Endothelial cell of umbilical vein (primary cell): ENCODE data around the gene DNAJC7. TPM values are rescaled to one million over a fixed set of nuclear protein-coding genes. Genes with fewer than 3 reads are reported as not detected.

ENCODE experiments used
- BruUV-seq: library from RNA; stranded (reverse); fragments of 400-500 nt; replicated peaks from 2 replicates; lab custom pipeline; 2021; lab: Mats Ljungman, UMichigan
- CTCF ChIA-PET: fragments of 300-600, 350-600 bp; sonication (Branson Sonifier 250); formaldehyde crosslinking; loops from one replicate; lab custom pipeline; 2021; ENCODE audit warnings: antibody characterized with exemption, inconsistent platforms; lab: Charles Lee
- POLR2A ChIA-PET: fragments of 300-600, 350-600 bp; sonication (Branson Sonifier 250); formaldehyde crosslinking; loops from one replicate; lab custom pipeline; 2021; ENCODE audit warnings: antibody characterized with exemption, inconsistent platforms; lab: Charles Lee
- DNase-seq: peaks from one replicate; pipeline ENCODE4 v3.0.0-alpha.2; 2011; ENCODE audit warnings: low read depth, low spot score
- FAIRE-seq: peaks from 2 replicates; lab custom pipeline; 2011; peaks lifted over from hg19 to GRCh38; lab: Jason Lieb, UNC
- H2AFZ ChIP-seq: 2 replicates; pipeline ENCODE4 v1.6.0; 2012; ENCODE audit warnings: low read depth, low read length, control low read depth, inconsistent platforms
- H3K27ac ChIP-seq: 2 replicates; pipeline ENCODE4 v1.5.1; 2011; ENCODE audit warnings: low read depth, mild to moderate bottlenecking, control low read depth, low read length, moderate library complexity; ENCODE audit not compliant: insufficient read depth
- H3K27me3 ChIP-seq, 2 experiments: 2 replicates each; pipeline versions ENCODE4 v1.6.0 to v1.6.1; 2011; ENCODE audit warnings: low read length in 2 of 2, mixed read lengths in 1 of 2; ENCODE audit not compliant: control insufficient read depth in 2 of 2, insufficient read depth in 2 of 2
- H3K36me3 ChIP-seq, 2 experiments: 2 replicates in 1 of 2; 3 replicates in 1 of 2; pipeline ENCODE4 v1.5.1; 2011; ENCODE audit warnings: low read length in 2 of 2, mild to moderate bottlenecking in 1 of 2, moderate library complexity in 1 of 2; ENCODE audit not compliant: control insufficient read depth in 2 of 2, insufficient read depth in 2 of 2; ENCODE audit errors: extremely low read depth in 1 of 2
- H3K4me1 ChIP-seq: 3 replicates; pipeline ENCODE4 v1.5.1; 2011; ENCODE audit warnings: mild to moderate bottlenecking, low read length; ENCODE audit not compliant: control insufficient read depth, insufficient read depth; ENCODE audit errors: extremely low read depth
- H3K4me2 ChIP-seq: 2 replicates; pipeline ENCODE4 v1.6.1; 2011; ENCODE audit warnings: low read length, control low read depth, mixed read lengths; ENCODE audit not compliant: insufficient read depth
- H3K4me3 ChIP-seq, 3 experiments: fragments of 200-600 bp in 1 of 3; sonication (generic), shearing (Covaris generic) in 1 of 3; replicated peaks in 1 of 3; 2 replicates each; pipeline ENCODE4 v1.5.1; 2011 to 2016; ENCODE audit warnings: control low read depth in 3 of 3, low read length in 3 of 3, mild to moderate bottlenecking in 2 of 3, inconsistent platforms in 1 of 3, low read depth in 1 of 3, moderate library complexity in 1 of 3; ENCODE audit not compliant: insufficient read depth in 1 of 3
- H3K79me2 ChIP-seq: 2 replicates; pipeline ENCODE4 v1.6.0; 2012; ENCODE audit warnings: low read length, inconsistent platforms; ENCODE audit not compliant: control insufficient read depth, insufficient read depth
- H3K9ac ChIP-seq: replicated peaks from 2 replicates; pipeline ENCODE3; 2011; ENCODE audit warnings: low read length, control low read depth; ENCODE audit not compliant: insufficient read depth; ENCODE audit errors: extremely low read depth
- H3K9me1 ChIP-seq: replicated peaks from 3 replicates; pipeline ENCODE4 v1.6.0; 2011; ENCODE audit warnings: mild to moderate bottlenecking, low read length; ENCODE audit not compliant: control insufficient read depth, insufficient read depth; ENCODE audit errors: extremely low read depth
- H3K9me3 ChIP-seq: replicated peaks from 2 replicates; pipeline ENCODE4 v1.5.1; 2012; ENCODE audit warnings: low read length, inconsistent platforms; ENCODE audit not compliant: control insufficient read depth, insufficient read depth
- H4K20me1 ChIP-seq: replicated peaks from 2 replicates; pipeline ENCODE3; 2011; ENCODE audit warnings: mild to moderate bottlenecking, low read length; ENCODE audit not compliant: control insufficient read depth, insufficient read depth; ENCODE audit errors: extremely low read depth
- CTCF ChIP-seq, 2 donors: IDR thresholded peaks; 1 replicate in 1 of 2; 2 replicates in 1 of 2; pipeline ENCODE4 v1.5.1; 2011; ENCODE audit warnings: low read length in 2 of 2, mild to moderate bottlenecking in 2 of 2, moderate library complexity in 2 of 2, control low read depth in 1 of 2, inconsistent platforms in 1 of 2, low read depth in 1 of 2; ENCODE audit not compliant: insufficient read depth in 1 of 2; ENCODE audit errors: extremely low read depth in 1 of 2
- EZH2 ChIP-seq: IDR thresholded peaks from 2 replicates; pipeline ENCODE4 v1.6.1; 2012; ENCODE audit warnings: borderline replicate concordance, low read depth, mild to moderate bottlenecking, moderate library complexity, low read length, inconsistent platforms; ENCODE audit not compliant: severe bottlenecking
- FOS ChIP-seq: IDR thresholded peaks from 2 replicates; pipeline ENCODE4 v1.6.1; 2011; ENCODE audit warnings: mild to moderate bottlenecking, low read length, moderate library complexity, borderline replicate concordance; ENCODE audit not compliant: insufficient read depth
- GATA2 ChIP-seq: IDR thresholded peaks from 2 replicates; pipeline ENCODE4 v1.7.0; 2011; ENCODE audit warnings: low read depth, mild to moderate bottlenecking, moderate library complexity, mixed read lengths, low read length; ENCODE audit not compliant: insufficient read length, insufficient read depth
- JUN ChIP-seq: IDR thresholded peaks from 2 replicates; pipeline ENCODE4 v1.6.1; 2011; ENCODE audit warnings: borderline replicate concordance, low read depth; ENCODE audit not compliant: insufficient read length, insufficient read depth
- MYC ChIP-seq: IDR thresholded peaks from one replicate; pipeline ENCODE4 v1.6.1; 2011; ENCODE audit warnings: mild to moderate bottlenecking, low read depth, low read length
- POLR2A ChIP-seq: IDR thresholded peaks from 2 replicates; pipeline ENCODE4 v1.6.1; 2012; ENCODE audit warnings: low read depth, mild to moderate bottlenecking, control low read depth, low read length
- POLR2AphosphoS5 ChIP-seq: IDR thresholded peaks from 2 replicates; pipeline ENCODE4 v1.6.1; 2012; ENCODE audit warnings: low read depth, mild to moderate bottlenecking, control low read depth, low read length, moderate library complexity; ENCODE audit not compliant: insufficient read depth
- dilution Hi-C: fragments of 300-500 bp; cut with MboI; formaldehyde crosslinking; loops from one replicate; pipeline ENCODE4 v1.15.0; 2019; ENCODE audit warnings: low sequenced_read_pairs; ENCODE audit not compliant: extremely low pct_ligation_motif_present
- intact Hi-C: fragments of 100-400 bp; cut with micrococcal nuclease; formaldehyde crosslinking; loops from one replicate; pipeline ENCODE4 v1.10.0; 2022
- polyA plus RNA-seq, 4 experiments: library from polyadenylated mRNA; depleted of rRNA in 3 of 4; stranded (reverse) in 3 of 4; unstranded in 1 of 4; fragments of >200 nt; gene quantifications; 2 replicates each; pipeline versions ENCODE4 v1.2.1 to v1.2.3, GENCODE V29; 2011 to 2012; ENCODE audit warnings: missing spikeins in 1 of 4
- total RNA-seq: library from RNA; stranded (reverse); gene quantifications from 2 replicates; pipeline ENCODE4 v1.2.3, GENCODE V29; 2021
- TF ChIP-seq, protein P1 (sequence below): IDR thresholded peaks from 2 replicates; pipeline ENCODE4 v1.6.1; 2011; ENCODE audit not compliant: insufficient read depth, insufficient read length

The DNAJC7 gene
- total and polyA plus RNA-seq, 2 donors (not counting 3 experiments of a cell fraction or from before 2014, with no cell fraction given) = 19.8 to 111 TPM

DNA sequence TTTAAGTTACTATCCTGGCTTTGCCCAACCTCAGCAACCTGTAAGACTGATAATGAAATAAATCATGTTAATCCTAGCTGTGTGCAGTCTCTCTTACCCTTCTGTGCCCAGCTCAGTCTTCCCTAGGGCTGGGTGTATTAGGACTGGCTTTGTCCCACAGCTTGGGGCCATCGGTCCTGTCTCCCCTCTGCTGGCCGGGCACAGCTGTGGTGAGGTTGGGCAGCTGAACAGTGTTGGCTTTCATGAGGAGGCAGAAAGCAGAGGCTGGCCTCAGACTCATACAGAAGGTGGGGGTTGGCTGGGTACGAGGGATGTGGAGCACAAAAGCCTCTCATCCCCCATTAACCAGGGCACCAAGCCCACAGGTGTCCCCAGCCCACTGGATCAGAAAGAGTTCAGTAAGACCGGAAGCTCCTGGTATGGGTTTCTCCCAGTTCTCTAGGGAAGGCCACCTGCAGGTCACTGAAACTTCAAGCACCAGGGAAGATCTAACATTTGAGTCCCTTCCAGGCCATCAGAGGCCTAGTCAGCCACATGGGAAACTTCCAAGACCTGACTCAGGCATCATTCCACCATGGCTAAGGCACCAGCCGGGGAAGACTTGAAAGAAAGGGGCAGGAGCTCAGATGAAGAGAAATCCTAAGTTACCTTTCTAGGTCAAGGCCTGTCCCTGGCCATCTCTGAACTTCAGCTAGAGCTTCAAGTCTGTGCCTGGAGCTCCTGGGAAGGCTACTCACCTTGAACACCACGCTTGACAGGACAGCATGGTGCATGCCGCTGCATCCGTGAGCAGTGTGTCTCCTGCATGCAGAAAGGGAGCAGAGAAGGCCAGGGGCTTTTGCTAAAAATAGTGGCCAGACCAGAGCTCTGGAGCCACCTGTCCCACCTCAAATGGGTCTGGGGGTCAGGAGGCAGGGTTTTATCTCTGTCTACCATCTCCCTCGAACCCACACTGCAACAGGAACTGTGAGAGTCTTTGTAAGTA lies 41.8 kb downstream of the DNAJC7 start:
- peaks cover 2% of the 10 kb centered on the region for H3K79me2 ChIP-seq
- H3K27me3 ChIP-seq = no peaks in the 10 kb centered on the region
- H3K4me2 ChIP-seq = no peak overlapping the region
- no peak overlapping the region for H3K27ac ChIP-seq
- H2AFZ ChIP-seq = no peak overlapping the region
- no peak overlapping the region for H3K4me3 ChIP-seq
- FAIRE-seq = no peak
- no peaks in the 10 kb centered on the region for H3K4me1 ChIP-seq
- no peaks in the 10 kb centered on the region for H4K20me1 ChIP-seq
- BruUV-seq = no TSS peak
- TF ChIP-seq MYC (no peak), EZH2 (no peak), JUN (no peak), CTCF (IDR thresholded peaks at IDR 0.05; ENCODE audit: extremely low read depth in 1 of 2, insufficient read depth in 1 of 2, low read depth in 1 of 2, low read length in 2 of 2) (no peak), POLR2AphosphoS5 (no peak), GATA2 (no peak), FOS (no peak), POLR2A (no peak)
- TF ChIP-seq, protein P1, sequence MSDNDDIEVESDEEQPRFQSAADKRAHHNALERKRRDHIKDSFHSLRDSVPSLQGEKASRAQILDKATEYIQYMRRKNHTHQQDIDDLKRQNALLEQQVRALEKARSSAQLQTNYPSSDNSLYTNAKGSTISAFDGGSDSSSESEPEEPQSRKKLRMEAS = no peak
- no peak overlapping the region for H3K9ac ChIP-seq
- CTCF ChIA-PET = interaction anchor here (1.0 to 2.0 kb wide), 8 partner anchors 9 to 276 kb away, joined by 3 to 8 read pairs (median 4); partner anchors contain the start of gene CNP
- intact Hi-C loops = no loop called here
- POLR2A ChIA-PET = no interaction called here
- dilution Hi-C loops = no loop called here
- H3K36me3 ChIP-seq = peaks cover 13 to 60% of the 10 kb centered on the region in 2 experiments
- H3K9me1 ChIP-seq = no peaks in the 10 kb centered on the region
- DNase-seq = no peak
- H3K9me3 ChIP-seq = no peaks in the 10 kb centered on the region
